ENCODE measurements around the gene EPB41. TPM values are rescaled to one million over a fixed set of nuclear protein-coding genes. Genes with fewer than 3 reads are reported as not detected.
A peak's percentile ranks its signal among the peaks of the same experiment; 100 is the strongest.

Gene EPB41
- total RNA-seq, 2 donors from 2014 or later = 60.5 to 83.4 TPM

DNA sequence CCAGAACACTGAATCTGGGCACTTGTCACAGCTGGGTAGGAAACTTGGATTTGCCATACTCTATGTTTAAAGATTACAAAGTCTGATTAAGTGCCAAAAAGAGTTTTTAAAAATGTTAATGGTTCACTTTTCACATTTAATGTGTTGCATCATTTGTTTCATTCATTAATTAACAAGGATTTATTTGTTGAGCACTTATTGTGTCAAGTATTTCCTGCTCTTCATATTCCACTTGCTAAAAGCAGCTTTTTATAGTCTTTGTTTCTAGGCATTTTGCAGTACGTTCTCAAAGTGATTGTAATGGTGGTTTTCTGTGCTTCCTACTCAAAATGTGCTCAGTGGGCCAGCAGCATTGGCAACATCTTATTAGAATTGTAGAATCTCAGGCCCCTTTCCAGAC is 68.7 kb downstream of the EPB41 start:
- ATAC-seq = no peak
- no peak for DNase-seq (ENCODE audit: low spot score in 2 of 2)
- peaks cover 0 to 4% of the 10 kb centered on the region in 2 donors for H3K9me3 Mint-ChIP-seq
- peak overlapping the region in 1 of 2 donors; percentile 75 for H3K27ac Mint-ChIP-seq
- H3K36me3 Mint-ChIP-seq = peaks cover 0 to 14% of the 10 kb centered on the region in 2 donors

DNA sequence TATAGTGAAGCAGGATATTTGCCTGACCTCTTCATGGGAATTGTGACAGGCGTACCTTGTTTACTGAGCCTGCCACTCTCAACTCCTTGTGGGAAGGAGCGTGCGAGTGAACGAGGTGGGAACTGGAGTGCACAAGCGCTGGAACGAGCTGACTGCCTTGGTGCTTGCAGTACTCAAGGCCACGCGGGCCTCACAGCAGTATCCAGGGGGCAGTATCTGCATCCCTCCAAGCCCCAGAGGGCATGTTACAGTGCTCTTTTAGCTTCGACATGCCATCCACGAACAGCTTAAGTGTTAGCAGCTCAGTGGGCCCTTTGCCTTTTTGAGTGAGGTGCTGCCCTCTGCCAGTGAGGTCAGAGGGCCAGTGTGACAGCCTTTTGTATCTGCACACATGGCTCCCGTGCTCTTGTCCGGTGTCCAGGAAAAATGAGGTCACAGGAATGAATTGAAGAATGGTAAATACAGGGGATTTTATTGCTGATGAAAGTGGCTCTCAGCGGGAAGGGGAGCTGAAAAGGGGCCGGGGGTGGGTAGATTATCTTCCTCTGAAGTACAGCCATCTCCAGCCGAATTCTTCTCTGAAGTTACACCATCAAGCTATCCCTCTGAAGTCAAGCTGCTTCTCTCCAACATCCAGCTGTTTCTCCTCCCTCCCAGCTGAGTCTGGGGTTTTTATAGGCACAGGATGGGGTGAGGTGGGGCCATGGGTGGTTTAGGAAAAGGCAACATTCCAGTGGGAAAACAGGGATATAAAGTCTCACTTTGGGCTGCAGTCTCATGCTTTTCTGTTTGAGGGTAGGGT is 69.3 kb downstream of the EPB41 start:
- DNase-seq (ENCODE audit: low spot score in 2 of 2) = no peak
- no peak for ATAC-seq

DNA sequence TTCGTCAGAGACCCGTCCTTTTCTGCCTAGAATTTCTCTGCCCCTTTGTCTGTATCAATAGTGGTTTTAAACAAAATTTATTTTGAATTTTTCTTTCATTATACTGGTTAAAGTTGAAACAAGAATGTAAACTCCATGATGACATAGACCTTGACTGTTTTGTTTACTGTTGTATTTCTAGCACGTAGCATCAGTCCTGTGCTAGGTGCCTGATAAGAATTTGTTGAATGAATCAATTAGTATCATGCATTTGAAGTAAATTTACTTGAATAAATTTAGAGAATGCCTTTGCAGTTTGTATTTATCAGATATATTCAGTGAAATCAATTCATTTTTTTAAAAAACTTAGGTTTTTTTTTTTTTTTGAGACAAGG is 69.9 kb downstream of the EPB41 start:
- no peak overlapping the region for H3K27ac Mint-ChIP-seq
- H3K9me3 Mint-ChIP-seq = peaks cover 0 to 4% of the 10 kb centered on the region in 2 donors
- H3K36me3 Mint-ChIP-seq = peaks cover 0 to 14% of the 10 kb centered on the region in 2 donors
- DNase-seq (ENCODE audit: low spot score in 2 of 2) (no peak), ATAC-seq (no peak)

More for the DNA sequence above, 69.3 kb downstream of the EPB41 start:
- Mint-ChIP-seq H3K27ac (peak overlapping the region in 1 of 2 donors; percentile 75), H3K36me3 (peaks cover 0 to 14% of the 10 kb centered on the region in 2 donors), H3K9me3 (peaks cover 0 to 4% of the 10 kb centered on the region in 2 donors)

DNA sequence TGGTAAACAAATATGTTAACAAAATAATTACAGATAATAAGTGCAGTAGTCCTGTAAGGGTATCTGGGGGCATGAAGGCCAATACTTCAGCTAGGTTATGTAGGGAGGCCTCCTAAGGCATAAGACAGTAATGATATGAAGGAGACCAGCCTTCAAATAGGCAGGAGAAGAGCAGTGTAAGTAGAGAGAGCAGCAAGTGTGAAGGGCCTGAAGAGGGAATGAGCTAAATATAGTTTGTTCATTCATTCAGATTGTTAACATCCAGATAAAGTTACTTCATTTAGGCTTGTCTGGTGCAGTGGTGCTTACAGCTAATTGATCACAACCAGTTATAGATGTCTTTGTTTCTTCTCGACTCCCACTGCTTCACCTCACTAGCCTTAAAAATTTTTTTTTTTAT is 71.1 kb downstream of the EPB41 start:
- peaks cover 0 to 14% of the 10 kb centered on the region in 2 donors for H3K36me3 Mint-ChIP-seq
- DNase-seq (ENCODE audit: low spot score in 2 of 2) (no peak), ATAC-seq (no peak)
- peaks cover 0 to 4% of the 10 kb centered on the region in 2 donors for H3K9me3 Mint-ChIP-seq
- H3K27ac Mint-ChIP-seq = peak overlapping the region in 1 of 2 donors; percentile 71

DNA sequence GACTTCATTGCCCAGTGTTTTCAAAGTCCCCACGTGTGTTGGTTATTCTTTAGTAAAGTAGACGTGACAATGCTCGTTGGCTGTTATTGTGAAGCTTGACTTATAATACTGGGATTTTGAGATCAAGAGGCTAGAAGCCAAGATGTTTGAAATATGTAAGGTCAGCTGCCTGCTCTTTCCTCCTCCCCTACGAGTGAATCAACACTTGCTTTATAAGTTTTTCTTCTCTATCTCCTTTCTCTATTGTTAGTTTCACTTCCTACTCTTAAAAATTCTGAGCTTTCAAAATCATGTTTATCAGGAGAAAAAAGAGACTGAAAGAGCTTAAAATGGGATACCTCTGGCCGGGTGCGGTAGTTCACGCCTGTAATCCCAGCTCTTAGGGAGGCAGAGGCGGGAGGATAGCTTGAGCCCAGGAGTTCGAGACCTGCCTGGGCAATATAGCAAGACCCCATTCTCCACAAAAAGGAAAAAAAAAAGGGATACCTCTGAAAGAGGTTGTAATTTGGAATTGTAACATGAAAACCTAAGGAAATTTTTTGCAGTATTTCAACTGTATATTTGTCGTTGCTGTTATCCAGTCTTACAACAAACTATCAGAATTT is 72.0 kb downstream of the EPB41 start:
- no peak for DNase-seq (ENCODE audit: low spot score in 2 of 2)
- Mint-ChIP-seq H3K36me3 (peaks cover 0 to 14% of the 10 kb centered on the region in 2 donors), H3K9me3 (peaks cover 0 to 4% of the 10 kb centered on the region in 2 donors), H3K27ac (peak overlapping the region in 1 of 2 donors; percentile 66)
- no peak for ATAC-seq

DNA sequence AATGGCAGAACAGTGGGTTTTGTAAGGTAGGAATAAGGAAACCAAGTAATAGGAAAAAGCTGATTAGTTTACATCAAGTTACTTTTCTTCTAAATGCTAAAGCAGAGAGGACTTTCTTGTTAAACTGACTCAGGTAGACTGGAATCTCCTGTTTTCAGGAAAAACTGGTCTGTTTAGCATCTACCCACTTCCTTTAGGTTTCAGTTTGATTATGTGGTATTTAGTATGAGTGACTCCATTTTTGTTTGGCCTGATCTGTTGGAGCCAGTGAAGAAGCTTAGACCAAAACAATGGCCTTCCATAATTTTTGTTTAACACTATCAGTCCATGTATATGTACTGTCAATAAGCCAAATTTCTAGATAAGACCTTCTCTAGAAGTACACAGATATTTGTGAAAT is 88.4 kb downstream of the EPB41 start:
- peak overlapping the region in 1 of 2 donors; percentile 67 for H3K27ac Mint-ChIP-seq
- H3K36me3 Mint-ChIP-seq = peaks cover 0 to 6% of the 10 kb centered on the region in 2 donors
- no peaks in the 10 kb centered on the region for H3K9me3 Mint-ChIP-seq
- ATAC-seq = no peak
- DNase-seq (ENCODE audit: low spot score in 2 of 2) = no peak

DNA sequence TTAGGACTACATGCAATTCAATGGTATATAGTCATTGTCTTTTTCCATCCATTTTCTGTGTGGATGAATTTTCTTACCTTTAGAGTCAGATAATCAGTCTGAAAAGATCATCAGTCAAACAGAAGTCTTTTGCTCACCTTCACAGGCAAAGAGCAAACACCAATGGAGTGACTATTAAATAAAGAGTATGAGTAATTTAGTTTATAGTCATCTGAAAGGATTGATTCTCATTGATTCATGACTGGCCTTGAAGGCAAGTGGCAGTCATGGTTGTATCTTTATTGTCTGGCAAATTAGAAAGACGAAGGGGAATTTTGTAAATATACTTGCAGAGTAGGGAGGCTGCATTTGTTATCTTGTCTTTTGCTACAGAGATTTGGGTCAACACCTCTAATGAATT is 89.9 kb downstream of the EPB41 start:
- ATAC-seq (peak in 1 of 2 donors; percentile 55), DNase-seq (ENCODE audit: low spot score in 2 of 2) (no peak)
- H3K27ac Mint-ChIP-seq = no peak overlapping the region
- H3K9me3 Mint-ChIP-seq = no peaks in the 10 kb centered on the region
- no peaks in the 10 kb centered on the region for H3K36me3 Mint-ChIP-seq

DNA sequence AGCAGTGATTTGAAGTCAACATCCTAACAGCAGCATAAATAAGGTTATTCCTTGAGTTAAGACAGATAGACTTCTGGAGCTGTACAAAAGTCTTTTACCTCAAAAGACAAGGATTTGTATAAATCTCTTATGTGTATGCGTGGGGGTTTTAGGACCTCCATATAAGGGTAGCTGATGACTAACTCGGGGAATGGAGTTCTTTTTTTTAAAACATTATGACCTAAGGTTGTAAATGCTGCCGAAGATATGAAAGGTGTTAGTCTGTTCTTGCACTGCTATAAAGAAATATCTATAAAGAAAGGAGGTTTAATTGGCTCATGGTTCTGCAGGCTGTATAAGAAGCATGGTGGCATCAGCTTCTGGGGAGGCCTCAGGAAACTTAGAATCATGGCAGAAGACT is 90.4 kb downstream of the EPB41 start:
- peak overlapping the region in 1 of 2 donors; percentile 36 for H3K27ac Mint-ChIP-seq
- H3K36me3 Mint-ChIP-seq = no peaks in the 10 kb centered on the region
- ATAC-seq = no peak
- H3K9me3 Mint-ChIP-seq = no peaks in the 10 kb centered on the region
- no peak for DNase-seq (ENCODE audit: low spot score in 2 of 2)

DNA sequence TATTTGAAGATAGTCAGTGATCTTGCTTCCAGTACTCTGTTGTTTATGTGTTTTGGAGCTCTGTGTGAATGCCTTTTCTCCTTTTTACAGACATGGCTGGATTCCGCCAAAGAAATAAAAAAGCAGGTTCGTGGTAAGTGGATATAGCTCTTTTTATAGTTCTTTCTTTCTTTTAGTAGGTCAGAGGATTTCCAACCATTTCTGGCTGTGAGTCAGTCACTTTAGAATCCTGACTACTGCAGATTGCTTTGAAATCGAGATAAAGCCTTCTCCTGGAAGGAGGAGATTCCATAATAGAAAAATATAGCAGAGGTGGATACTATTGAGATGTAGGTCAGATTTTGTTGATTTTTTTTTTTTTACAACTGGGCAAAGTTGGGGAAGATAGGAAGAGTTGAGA is 97.4 kb downstream of the EPB41 start:
- Mint-ChIP-seq H3K9me3 (no peaks in the 10 kb centered on the region), H3K36me3 (no peaks in the 10 kb centered on the region), H3K27ac (no peak overlapping the region)
- ATAC-seq (no peak), DNase-seq (ENCODE audit: low spot score in 2 of 2) (no peak)

DNA sequence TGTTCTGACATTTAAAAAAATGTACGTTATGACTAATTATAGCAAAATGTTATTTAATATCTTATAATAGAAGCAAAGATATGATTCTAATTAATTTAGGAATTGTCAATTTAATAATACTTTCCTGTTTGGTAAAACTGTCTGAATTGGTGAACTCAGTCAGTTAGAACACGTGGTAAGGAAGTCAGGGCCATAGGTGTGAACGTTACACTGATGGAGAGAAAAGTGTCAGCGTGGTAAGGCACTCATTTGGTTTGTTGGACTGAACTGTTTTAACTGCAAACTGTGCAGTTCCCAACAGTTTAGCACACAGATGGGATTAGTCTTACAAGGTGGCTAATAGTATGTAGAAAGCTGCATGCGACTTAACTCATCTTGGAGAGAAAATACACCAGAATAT is 102.9 kb downstream of the EPB41 start:
- DNase-seq (ENCODE audit: low spot score in 2 of 2) (no peak), ATAC-seq (no peak)
- Mint-ChIP-seq H3K9me3 (no peaks in the 10 kb centered on the region), H3K27ac (no peak overlapping the region), H3K36me3 (peaks cover 0 to 4% of the 10 kb centered on the region in 2 donors)

DNA sequence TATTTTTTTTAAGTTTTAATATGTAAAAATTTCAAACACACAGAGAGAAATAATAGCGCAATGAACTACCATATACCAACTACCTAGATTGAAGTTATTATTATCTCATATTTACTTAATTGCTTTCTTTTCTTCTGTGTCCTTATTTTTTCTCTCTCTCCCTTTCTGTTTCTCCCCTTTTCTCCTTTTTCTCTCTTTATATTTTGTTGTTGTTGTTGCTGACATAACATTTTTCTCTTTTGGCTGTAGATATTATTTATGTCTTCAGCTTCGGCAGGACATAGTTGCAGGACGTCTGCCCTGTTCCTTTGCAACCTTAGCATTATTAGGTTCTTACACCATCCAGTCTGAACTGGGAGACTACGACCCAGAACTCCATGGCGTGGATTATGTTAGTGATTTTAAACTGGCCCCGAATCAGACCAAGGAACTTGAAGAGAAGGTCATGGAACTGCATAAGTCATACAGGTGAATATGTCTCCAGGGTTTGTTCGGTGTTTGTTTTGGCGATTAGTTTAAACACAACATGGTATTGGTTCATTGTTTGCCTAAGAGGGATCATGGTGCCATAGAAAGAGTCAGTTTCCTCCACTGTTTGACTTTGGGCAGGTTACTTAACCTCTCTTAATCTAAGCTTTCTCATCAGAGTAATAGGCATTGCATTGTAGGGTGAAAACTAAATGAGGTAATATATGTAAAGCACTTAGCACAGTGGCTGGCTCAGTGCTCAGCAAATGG is 103.8 kb downstream of the EPB41 start:
- DNase-seq (ENCODE audit: low spot score in 2 of 2) (no peak), ATAC-seq (no peak)
- no peaks in the 10 kb centered on the region for H3K9me3 Mint-ChIP-seq
- peak overlapping the region in 1 of 2 donors; percentile 7 for H3K27ac Mint-ChIP-seq
- peaks cover 0 to 4% of the 10 kb centered on the region in 2 donors for H3K36me3 Mint-ChIP-seq

DNA sequence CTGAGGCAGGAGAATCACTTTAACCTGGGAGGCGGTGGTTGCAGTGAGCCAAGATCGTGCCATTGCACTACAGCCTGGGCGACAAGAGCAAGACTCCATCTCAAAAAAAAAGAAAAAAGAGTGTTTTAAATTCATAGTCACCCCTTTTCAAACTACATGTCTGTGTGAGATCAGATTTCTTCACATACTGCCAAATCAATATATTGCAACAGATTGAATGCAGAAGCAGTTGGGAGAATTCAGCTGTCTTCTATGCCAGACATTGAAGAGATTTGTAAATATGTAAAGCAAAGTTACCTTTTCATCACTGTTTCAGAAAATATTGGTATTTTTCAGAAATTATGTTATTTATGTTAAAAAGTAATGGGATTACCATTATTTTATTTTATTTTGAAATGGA is 108.3 kb downstream of the EPB41 start:
- no peak for ATAC-seq
- H3K27ac Mint-ChIP-seq = no peak overlapping the region

DNA sequence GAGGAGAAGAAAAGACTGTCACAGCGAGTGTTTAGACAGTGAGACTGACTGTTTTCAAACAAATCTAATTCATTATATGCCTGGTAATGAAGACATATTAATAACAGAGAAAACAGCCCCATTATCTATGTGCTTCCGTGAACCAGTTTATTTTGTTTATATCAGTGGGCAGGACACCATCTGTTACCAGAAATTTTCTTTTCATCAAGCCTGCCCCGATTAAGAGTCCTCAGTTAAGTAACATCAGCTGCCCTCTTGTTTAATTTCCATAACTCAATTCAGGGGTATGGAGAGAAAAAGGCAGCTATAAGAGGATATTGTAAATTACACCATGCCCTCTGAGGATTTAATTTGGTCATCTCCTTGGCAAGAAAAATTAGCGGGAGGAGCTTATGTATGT is 115.3 kb downstream of the EPB41 start:
- peaks cover 0 to 6% of the 10 kb centered on the region in 2 donors for H3K36me3 Mint-ChIP-seq
- H3K27ac Mint-ChIP-seq = peak overlapping the region in 1 of 2 donors; percentile 20
- ATAC-seq (no peak), DNase-seq (ENCODE audit: low spot score in 2 of 2) (no peak)
- H3K9me3 Mint-ChIP-seq = no peaks in the 10 kb centered on the region

More for the DNA sequence above, 108.3 kb downstream of the EPB41 start:
- DNase-seq (ENCODE audit: low spot score in 2 of 2) = no peak
- Mint-ChIP-seq H3K36me3 (peaks cover 0 to 4% of the 10 kb centered on the region in 2 donors), H3K9me3 (no peaks in the 10 kb centered on the region)

DNA sequence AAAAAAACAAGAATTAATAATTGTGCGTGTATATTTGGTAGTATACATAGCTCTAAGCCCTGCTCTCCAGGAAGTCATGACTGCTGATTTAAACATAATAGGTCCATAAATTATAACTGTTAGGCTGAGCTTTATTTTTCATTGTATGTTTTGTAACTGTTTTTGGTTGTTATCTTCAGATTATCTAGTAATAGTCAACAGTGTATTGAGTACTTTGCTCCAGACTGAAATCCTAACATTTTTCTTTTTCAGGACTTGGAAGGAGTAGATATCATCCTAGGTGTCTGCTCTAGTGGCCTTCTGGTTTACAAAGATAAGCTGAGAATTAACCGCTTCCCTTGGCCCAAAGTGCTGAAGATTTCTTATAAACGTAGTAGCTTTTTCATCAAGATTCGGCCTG is 118.5 kb downstream of the EPB41 start:
- peaks cover 0 to 6% of the 10 kb centered on the region in 2 donors for H3K36me3 Mint-ChIP-seq
- no peak for DNase-seq (ENCODE audit: low spot score in 2 of 2)
- H3K9me3 Mint-ChIP-seq = no peaks in the 10 kb centered on the region
- no peak for ATAC-seq
- no peak overlapping the region for H3K27ac Mint-ChIP-seq

DNA sequence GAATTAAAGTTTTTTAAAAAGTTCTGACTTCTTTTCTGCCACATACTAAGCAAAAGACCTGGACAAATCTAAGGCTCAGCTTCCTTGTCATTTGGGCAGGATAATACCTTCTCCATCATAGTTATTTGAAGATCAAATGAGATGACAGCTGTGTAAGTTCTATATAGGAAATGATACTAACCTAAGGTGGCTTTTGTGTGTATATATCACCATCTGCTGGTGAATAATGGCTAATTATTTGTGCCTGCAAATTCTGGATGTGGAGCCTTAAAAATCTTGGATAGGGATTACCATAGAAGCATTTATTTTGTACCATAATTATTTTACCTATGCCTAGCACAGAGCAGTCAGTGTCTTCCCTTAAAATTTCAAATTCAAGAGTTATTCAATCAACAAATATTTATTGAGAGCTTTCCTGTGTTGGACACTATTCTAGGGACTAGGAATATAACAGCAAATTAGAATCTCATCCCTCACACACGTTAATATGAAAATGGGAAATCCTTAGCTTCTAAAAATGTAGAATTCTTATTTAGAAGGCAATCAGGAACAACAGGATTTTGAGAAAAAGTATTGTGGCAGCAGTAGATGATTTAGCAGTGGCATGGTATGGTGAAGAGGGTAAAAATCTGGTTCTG is 119.6 kb downstream of the EPB41 start:
- ATAC-seq (peak in 1 of 2 donors; percentile 40), DNase-seq (ENCODE audit: low spot score in 2 of 2) (no peak)
- Mint-ChIP-seq H3K9me3 (no peaks in the 10 kb centered on the region), H3K27ac (peak overlapping the region; percentile 1 to 78), H3K36me3 (peaks cover 0 to 6% of the 10 kb centered on the region in 2 donors)

DNA sequence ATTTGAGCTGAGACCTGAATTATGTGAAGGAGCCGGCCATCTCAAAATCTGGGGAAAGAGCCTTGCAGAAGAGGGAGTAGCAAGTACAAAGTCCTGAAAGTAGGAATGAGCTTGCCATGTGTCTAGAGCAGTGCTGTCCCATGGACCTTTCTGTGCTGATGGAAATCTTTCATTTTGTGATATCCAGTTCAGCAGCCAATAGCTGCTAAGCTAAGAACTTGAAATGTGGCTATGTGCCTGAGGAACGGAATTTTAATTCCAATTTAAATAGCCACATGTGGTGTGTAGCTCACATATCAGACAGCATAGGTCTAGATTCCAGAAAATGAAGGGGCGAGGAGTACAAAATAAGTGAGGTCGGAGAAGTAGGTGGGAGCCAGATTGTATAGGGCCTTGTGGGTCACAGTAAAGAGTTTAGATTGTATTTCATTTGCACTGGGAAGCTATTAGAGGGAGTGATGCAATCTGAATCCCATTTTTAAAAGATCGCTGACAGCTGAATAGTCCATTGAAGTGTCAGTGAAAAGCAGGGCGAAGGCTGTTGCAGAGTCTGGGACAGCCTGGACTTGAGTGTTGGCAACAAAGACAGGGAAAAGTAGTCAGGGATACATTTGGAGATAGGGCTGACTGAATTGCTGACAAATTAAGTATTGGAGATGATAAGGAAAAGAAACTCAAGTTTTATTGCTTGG is 129.1 kb downstream of the EPB41 start:
- ATAC-seq (no peak), DNase-seq (ENCODE audit: low spot score in 2 of 2) (no peak)
- Mint-ChIP-seq H3K9me3 (no peaks in the 10 kb centered on the region), H3K36me3 (peaks cover 0 to 33% of the 10 kb centered on the region in 2 donors), H3K27ac (peak overlapping the region; percentile 30 to 51)
